Type B pancreatic cell (in vitro differentiated cells): Measurements from ENCODE around the gene PICK1. TPM values are rescaled to one million over a fixed set of nuclear protein-coding genes. Genes with fewer than 3 reads are reported as not detected.

ENCODE experiments used
- DNase-seq: peaks from one replicate; pipeline ENCODE4 v3.0.0; 2021; ENCODE audit warnings: mixed read lengths; ENCODE audit not compliant: unreplicated experiment; ENCODE audit errors: extremely low spot score
- H3K27ac Mint-ChIP-seq: 2 replicates; pipeline ENCODE4 v1.8.0; 2021; ENCODE audit warnings: mild to moderate bottlenecking, mixed read lengths
- H3K27me3 Mint-ChIP-seq: 2 replicates; pipeline ENCODE4 v1.8.0; 2021; ENCODE audit warnings: mixed read lengths
- H3K36me3 Mint-ChIP-seq: 2 replicates; pipeline ENCODE4 v1.8.0; 2021; ENCODE audit warnings: mixed read lengths
- H3K4me1 Mint-ChIP-seq: one replicate; pipeline ENCODE4 v1.8.0; 2021; ENCODE audit warnings: mixed read lengths; ENCODE audit not compliant: unreplicated experiment
- H3K4me3 Mint-ChIP-seq: 2 replicates; pipeline ENCODE4 v1.8.0; 2021; ENCODE audit warnings: mild to moderate bottlenecking, mixed read lengths
- H3K9me3 Mint-ChIP-seq: 2 replicates; pipeline ENCODE4 v1.8.0; 2021; ENCODE audit warnings: mixed read lengths
- total RNA-seq: library from RNA; stranded (reverse); gene quantifications from 2 replicates; pipeline ENCODE4 v1.2.1, GENCODE V29; 2021; ENCODE audit warnings: low replicate concordance
- TF ChIP-seq, protein P1 (sequence below): fragments of 200-600 bp; sonication (generic); conservative IDR thresholded peaks from 2 replicates; pipeline ENCODE4 v1.5.0; 2021; ENCODE audit warnings: antibody characterized with exemption, mild to moderate bottlenecking

PICK1 gene
- total RNA-seq, 1 donor from 2014 or later: 45.4 TPM

- no peak for DNase-seq
- Mint-ChIP-seq H3K4me3 (no peak overlapping the region), H3K27me3 (no peaks in the 10 kb centered on the region), H3K27ac (no peak overlapping the region), H3K4me1 (peaks cover 4% of the 10 kb centered on the region), H3K9me3 (no peaks in the 10 kb centered on the region), H3K36me3 (peaks cover under 1% of the 10 kb centered on the region)
- TF ChIP-seq, protein P1, sequence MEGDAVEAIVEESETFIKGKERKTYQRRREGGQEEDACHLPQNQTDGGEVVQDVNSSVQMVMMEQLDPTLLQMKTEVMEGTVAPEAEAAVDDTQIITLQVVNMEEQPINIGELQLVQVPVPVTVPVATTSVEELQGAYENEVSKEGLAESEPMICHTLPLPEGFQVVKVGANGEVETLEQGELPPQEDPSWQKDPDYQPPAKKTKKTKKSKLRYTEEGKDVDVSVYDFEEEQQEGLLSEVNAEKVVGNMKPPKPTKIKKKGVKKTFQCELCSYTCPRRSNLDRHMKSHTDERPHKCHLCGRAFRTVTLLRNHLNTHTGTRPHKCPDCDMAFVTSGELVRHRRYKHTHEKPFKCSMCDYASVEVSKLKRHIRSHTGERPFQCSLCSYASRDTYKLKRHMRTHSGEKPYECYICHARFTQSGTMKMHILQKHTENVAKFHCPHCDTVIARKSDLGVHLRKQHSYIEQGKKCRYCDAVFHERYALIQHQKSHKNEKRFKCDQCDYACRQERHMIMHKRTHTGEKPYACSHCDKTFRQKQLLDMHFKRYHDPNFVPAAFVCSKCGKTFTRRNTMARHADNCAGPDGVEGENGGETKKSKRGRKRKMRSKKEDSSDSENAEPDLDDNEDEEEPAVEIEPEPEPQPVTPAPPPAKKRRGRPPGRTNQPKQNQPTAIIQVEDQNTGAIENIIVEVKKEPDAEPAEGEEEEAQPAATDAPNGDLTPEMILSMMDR: no peak
Observed at GRCh38 chr22:38067761-38068360, 10.7 kb downstream of the PICK1 start.

- H3K4me3 Mint-ChIP-seq: no peak overlapping the region
- H3K9me3 Mint-ChIP-seq: no peaks in the 10 kb centered on the region
- TF ChIP-seq, protein P1: no peak
- no peaks in the 10 kb centered on the region for H3K36me3 Mint-ChIP-seq
- no peak for DNase-seq
- peaks cover 4% of the 10 kb centered on the region for H3K4me1 Mint-ChIP-seq
- H3K27me3 Mint-ChIP-seq: no peaks in the 10 kb centered on the region
- no peak overlapping the region for H3K27ac Mint-ChIP-seq
Observed at GRCh38 chr22:38068641-38069371, 11.6 kb downstream of the PICK1 start.

DNA sequence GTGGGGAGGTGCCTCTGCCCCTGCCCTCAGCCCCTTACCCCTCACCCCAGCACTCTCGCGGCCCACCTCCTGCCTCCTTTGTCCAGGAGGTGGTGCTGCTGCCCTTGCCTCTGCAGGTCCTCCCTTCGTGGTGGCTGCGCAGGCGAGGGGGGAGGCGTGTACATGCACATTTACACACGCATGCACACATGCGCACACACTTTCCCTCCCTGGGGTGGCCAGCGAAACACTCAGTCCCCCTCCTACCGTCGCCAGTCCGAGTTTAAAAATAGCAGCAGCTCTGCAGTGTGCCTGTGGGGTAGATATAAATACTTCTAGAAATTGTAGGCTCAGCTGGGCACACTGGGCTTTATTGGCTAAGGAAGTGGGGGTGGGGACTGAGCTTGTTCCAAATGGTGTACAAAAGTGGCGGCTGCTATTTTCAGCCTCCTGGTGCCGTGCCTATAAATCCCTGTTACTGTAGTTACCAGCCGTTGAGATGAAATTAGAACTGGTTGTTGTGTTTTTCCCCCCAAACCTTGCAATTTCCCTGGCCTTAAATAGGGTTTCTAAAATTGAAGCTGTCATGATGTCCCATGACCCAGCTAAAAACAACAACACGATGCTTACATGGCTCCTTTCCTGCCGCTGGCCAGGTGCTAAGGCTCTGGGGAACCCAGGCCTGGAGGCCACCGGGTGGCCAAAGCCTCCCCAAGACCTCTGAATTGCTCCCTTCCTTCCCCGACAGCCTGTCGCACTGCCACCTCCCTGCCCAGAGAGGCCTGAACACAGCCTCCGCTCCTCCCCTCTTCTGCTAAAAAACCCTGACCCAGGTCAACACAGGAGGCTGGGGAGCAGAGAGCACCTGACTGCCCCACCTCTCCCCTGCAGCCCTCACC is 12.4 kb downstream of the PICK1 start:
- H3K4me1 Mint-ChIP-seq: peaks cover 4% of the 10 kb centered on the region

GRCh38 chr22:38070250-38070921 is 13.2 kb downstream of the PICK1 start:
- peaks cover 4% of the 10 kb centered on the region for H3K4me1 Mint-ChIP-seq
- TF ChIP-seq, protein P1: no peak
- no peak overlapping the region for H3K4me3 Mint-ChIP-seq
- no peaks in the 10 kb centered on the region for H3K27me3 Mint-ChIP-seq
- DNase-seq: no peak
- no peaks in the 10 kb centered on the region for H3K36me3 Mint-ChIP-seq
- H3K27ac Mint-ChIP-seq: no peak overlapping the region
- no peaks in the 10 kb centered on the region for H3K9me3 Mint-ChIP-seq

More for the DNA sequence above, 12.4 kb downstream of the PICK1 start:
- no peak overlapping the region for H3K27ac Mint-ChIP-seq
- no peaks in the 10 kb centered on the region for H3K27me3 Mint-ChIP-seq
- DNase-seq: no peak
- no peaks in the 10 kb centered on the region for H3K9me3 Mint-ChIP-seq
- no peak overlapping the region for H3K4me3 Mint-ChIP-seq
- TF ChIP-seq, protein P1: peak; percentile 75
- no peaks in the 10 kb centered on the region for H3K36me3 Mint-ChIP-seq
